CD1c-positive myeloid dendritic cell (primary cell): Measurements from ENCODE around the gene CDH16.
"Not testable (repeated sequence)": the region's sequence is repeated elsewhere in the genome, so short reads cannot be mapped to it uniquely, and the experiment has no call there.

Experiments
- DNase-seq: peaks from one replicate; pipeline ENCODE4 v3.0.0-alpha.2; 2016; ENCODE audit errors: extremely low spot score

CDH16 gene

GRCh38 chr16:66871363-66871762 lies 47.3 kb downstream of the CDH16 start:
- not testable (repeated sequence) for DNase-seq

GRCh38 chr16:66869424-66869823 lies 49.3 kb downstream of the CDH16 start:
- no peak for DNase-seq

- no peak for DNase-seq
These were observed 55.0 kb downstream of the CDH16 start for GRCh38 chr16:66863707-66864106.

GRCh38 chr16:66862023-66862520 lies 56.6 kb downstream of the CDH16 start:
- no peak for DNase-seq

- DNase-seq, result no peak
These were observed 59.2 kb downstream of the CDH16 start for GRCh38 chr16:66859397-66860068.

- no peak for DNase-seq
These were observed 59.8 kb downstream of the CDH16 start for GRCh38 chr16:66858740-66859396.
